ENCODE measurements around the gene SULF2. TPM values are rescaled to one million over a fixed set of nuclear protein-coding genes. Genes with fewer than 3 reads are reported as not detected.

Gene SULF2
- total and polyA plus RNA-seq, 4 donors: 8.1 to 25.4 (median 12.0) TPM

DNA sequence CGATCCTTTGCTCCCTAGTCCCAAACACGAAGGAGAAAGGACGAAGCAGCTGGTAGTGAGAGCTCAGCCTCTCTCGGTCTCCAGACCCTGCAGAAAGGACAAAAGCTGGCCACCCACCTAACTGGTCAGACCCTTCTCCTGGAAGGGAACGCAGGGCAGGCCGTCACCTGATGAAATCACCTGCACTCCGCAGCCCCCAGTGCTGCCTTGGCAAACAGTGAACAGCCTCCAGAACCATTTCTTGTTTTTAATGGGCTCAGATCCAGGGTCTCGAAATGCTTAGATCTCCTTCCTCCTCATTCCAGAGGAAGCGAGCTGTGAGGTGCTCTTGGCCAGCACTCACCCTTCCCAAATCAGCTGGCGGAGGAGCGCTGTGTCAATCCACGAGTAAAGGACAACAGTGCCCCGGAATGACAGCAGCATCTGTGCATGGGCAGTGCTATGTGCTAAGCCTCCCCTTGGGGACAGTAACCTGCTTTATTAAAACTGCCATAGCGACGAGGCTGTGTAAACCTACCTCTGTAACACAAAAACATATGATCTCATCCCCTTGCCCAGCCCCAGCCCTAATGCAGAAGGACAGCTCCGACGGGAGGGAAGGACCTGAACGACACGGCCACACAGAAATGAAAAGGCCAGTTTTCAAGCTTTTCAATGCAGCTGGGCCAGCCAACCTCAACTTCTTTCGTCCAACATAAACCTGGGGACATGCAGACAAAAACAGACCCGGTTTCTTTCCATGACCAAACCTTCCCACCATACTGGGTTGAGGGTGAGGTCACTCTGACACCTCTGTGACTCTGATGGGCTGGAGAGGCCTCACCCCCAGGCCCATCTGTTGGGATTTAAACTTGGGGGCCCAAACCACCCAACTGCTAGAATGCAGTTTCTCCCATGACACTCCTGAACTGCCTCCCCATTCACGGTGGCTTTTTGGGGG is 43.3 kb downstream of the SULF2 start:
- 88% methylated on average over 22 of the region's 22 CpGs for WGBS
- DNase-seq (ENCODE audit: low spot score): no peak
- H3K27me3 ChIP-seq (ENCODE audit: control insufficient read depth in 4 of 4, insufficient read depth in 4 of 4, low read length in 3 of 4): no peaks in the 10 kb centered on the region
- H3K9ac ChIP-seq (ENCODE audit: low read depth in 1 of 2, low read length in 2 of 2): no peak overlapping the region
- H3K27ac ChIP-seq (ENCODE audit: low read depth in 1 of 2, low read length in 2 of 2): no peak overlapping the region
- no peak overlapping the region for H3K4me3 ChIP-seq (ENCODE audit: low read depth in 1 of 3, low read length in 3 of 3)
- TF ChIP-seq YY1 (IDR thresholded peaks at IDR 0.05) (no peak), TAF1 (conservative IDR thresholded peaks at IDR 0.05) (no peak), HNF4A (conservative IDR thresholded peaks at IDR 0.05) (no peak)
- TF ChIP-seq, protein P1, sequence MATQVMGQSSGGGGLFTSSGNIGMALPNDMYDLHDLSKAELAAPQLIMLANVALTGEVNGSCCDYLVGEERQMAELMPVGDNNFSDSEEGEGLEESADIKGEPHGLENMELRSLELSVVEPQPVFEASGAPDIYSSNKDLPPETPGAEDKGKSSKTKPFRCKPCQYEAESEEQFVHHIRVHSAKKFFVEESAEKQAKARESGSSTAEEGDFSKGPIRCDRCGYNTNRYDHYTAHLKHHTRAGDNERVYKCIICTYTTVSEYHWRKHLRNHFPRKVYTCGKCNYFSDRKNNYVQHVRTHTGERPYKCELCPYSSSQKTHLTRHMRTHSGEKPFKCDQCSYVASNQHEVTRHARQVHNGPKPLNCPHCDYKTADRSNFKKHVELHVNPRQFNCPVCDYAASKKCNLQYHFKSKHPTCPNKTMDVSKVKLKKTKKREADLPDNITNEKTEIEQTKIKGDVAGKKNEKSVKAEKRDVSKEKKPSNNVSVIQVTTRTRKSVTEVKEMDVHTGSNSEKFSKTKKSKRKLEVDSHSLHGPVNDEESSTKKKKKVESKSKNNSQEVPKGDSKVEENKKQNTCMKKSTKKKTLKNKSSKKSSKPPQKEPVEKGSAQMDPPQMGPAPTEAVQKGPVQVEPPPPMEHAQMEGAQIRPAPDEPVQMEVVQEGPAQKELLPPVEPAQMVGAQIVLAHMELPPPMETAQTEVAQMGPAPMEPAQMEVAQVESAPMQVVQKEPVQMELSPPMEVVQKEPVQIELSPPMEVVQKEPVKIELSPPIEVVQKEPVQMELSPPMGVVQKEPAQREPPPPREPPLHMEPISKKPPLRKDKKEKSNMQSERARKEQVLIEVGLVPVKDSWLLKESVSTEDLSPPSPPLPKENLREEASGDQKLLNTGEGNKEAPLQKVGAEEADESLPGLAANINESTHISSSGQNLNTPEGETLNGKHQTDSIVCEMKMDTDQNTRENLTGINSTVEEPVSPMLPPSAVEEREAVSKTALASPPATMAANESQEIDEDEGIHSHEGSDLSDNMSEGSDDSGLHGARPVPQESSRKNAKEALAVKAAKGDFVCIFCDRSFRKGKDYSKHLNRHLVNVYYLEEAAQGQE (IDR thresholded peaks at IDR 0.05): no peak
- no peaks in the 10 kb centered on the region for H3K4me1 ChIP-seq (ENCODE audit: control insufficient read depth in 4 of 4, insufficient read depth in 4 of 4, low read length in 3 of 4)
- no peaks in the 10 kb centered on the region for H3K9me3 ChIP-seq (ENCODE audit: control insufficient read depth in 4 of 4, low read length in 3 of 4)
- H3K36me3 ChIP-seq (ENCODE audit: control insufficient read depth in 4 of 4, insufficient read depth in 3 of 4, low read depth in 1 of 4, low read length in 3 of 4): no peaks in the 10 kb centered on the region

DNA sequence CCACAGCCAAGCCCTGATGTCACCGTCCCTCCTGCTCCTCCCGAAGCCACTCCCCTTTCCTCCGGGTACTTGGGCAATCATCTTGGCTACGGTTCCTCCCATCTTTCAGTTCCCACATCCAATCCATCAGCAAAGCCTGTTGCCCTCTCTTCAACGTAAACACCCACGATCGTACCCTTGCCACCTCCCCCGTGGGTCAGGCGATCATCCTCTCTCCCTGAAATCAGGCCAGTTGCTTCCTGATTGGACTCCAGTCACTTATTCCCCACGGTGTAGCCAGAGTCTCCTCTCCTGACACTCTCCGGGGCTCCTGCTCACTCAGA is 44.5 kb downstream of the SULF2 start:
- Histone ChIP-seq H3K9me3 (ENCODE audit: control insufficient read depth in 4 of 4, low read length in 3 of 4) (no peaks in the 10 kb centered on the region), H3K27me3 (ENCODE audit: control insufficient read depth in 4 of 4, insufficient read depth in 4 of 4, low read length in 3 of 4) (no peaks in the 10 kb centered on the region), H3K4me1 (ENCODE audit: control insufficient read depth in 4 of 4, insufficient read depth in 4 of 4, low read length in 3 of 4) (no peaks in the 10 kb centered on the region), H3K27ac (ENCODE audit: low read depth in 1 of 2, low read length in 2 of 2) (no peak overlapping the region), H3K4me3 (ENCODE audit: low read depth in 1 of 3, low read length in 3 of 3) (no peak overlapping the region), H3K9ac (ENCODE audit: low read depth in 1 of 2, low read length in 2 of 2) (no peak overlapping the region), H3K36me3 (ENCODE audit: control insufficient read depth in 4 of 4, insufficient read depth in 3 of 4, low read depth in 1 of 4, low read length in 3 of 4) (no peaks in the 10 kb centered on the region)
- no peak for TF ChIP-seq NR2F2 (IDR thresholded peaks at IDR 0.05)
- TF ChIP-seq RXRA (IDR thresholded peaks at IDR 0.05): no peak
- TF ChIP-seq, protein P2, sequence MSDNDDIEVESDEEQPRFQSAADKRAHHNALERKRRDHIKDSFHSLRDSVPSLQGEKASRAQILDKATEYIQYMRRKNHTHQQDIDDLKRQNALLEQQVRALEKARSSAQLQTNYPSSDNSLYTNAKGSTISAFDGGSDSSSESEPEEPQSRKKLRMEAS (IDR thresholded peaks at IDR 0.05): no peak
- TF ChIP-seq, protein P3, sequence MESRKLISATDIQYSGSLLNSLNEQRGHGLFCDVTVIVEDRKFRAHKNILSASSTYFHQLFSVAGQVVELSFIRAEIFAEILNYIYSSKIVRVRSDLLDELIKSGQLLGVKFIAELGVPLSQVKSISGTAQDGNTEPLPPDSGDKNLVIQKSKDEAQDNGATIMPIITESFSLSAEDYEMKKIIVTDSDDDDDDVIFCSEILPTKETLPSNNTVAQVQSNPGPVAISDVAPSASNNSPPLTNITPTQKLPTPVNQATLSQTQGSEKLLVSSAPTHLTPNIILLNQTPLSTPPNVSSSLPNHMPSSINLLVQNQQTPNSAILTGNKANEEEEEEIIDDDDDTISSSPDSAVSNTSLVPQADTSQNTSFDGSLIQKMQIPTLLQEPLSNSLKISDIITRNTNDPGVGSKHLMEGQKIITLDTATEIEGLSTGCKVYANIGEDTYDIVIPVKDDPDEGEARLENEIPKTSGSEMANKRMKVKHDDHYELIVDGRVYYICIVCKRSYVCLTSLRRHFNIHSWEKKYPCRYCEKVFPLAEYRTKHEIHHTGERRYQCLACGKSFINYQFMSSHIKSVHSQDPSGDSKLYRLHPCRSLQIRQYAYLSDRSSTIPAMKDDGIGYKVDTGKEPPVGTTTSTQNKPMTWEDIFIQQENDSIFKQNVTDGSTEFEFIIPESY (IDR thresholded peaks at IDR 0.05): no peak
- no peak for TF ChIP-seq HNF4A (conservative IDR thresholded peaks at IDR 0.05)
- TF ChIP-seq GABPA (IDR thresholded peaks at IDR 0.05 in 1 of 2, conservative IDR thresholded peaks at IDR 0.05 in 1 of 2): no peak
- no peak for TF ChIP-seq EGR1 (IDR thresholded peaks at IDR 0.05; ENCODE audit: low read depth in 2 of 2)
- no peak for TF ChIP-seq HNF4G (IDR thresholded peaks at IDR 0.05)
- TF ChIP-seq, protein P4, sequence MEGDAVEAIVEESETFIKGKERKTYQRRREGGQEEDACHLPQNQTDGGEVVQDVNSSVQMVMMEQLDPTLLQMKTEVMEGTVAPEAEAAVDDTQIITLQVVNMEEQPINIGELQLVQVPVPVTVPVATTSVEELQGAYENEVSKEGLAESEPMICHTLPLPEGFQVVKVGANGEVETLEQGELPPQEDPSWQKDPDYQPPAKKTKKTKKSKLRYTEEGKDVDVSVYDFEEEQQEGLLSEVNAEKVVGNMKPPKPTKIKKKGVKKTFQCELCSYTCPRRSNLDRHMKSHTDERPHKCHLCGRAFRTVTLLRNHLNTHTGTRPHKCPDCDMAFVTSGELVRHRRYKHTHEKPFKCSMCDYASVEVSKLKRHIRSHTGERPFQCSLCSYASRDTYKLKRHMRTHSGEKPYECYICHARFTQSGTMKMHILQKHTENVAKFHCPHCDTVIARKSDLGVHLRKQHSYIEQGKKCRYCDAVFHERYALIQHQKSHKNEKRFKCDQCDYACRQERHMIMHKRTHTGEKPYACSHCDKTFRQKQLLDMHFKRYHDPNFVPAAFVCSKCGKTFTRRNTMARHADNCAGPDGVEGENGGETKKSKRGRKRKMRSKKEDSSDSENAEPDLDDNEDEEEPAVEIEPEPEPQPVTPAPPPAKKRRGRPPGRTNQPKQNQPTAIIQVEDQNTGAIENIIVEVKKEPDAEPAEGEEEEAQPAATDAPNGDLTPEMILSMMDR (IDR thresholded peaks at IDR 0.05; ENCODE audit: low read depth, low read length, missing input control): no peak
- no peak for TF ChIP-seq JUND (IDR thresholded peaks at IDR 0.05)
- TF ChIP-seq, protein P1 (IDR thresholded peaks at IDR 0.05): no peak
- TF ChIP-seq FOXA1 (IDR thresholded peaks at IDR 0.05): no peak
- TF ChIP-seq RAD21 (IDR thresholded peaks at IDR 0.05): no peak
- TF ChIP-seq FOXA2 (IDR thresholded peaks at IDR 0.05): no peak
- WGBS: 77% methylated on average over 11 of the region's 11 CpGs
- no peak for DNase-seq (ENCODE audit: low spot score)
